Lower lobe of right lung (tissue), 2 donors: Measurements from ENCODE around the gene UCP2. TPM values are rescaled to one million over a fixed set of nuclear protein-coding genes. Genes with fewer than 3 reads are reported as not detected.

Source experiments
- ATAC-seq, 2 donors: fragments of 200-7000 bp; cut with Tn5 transposase; one replicate each; pipeline ENCODE4 v1.9.1; 2020 to 2022; ENCODE audit warnings: mild to moderate bottlenecking in 2 of 2, moderate library complexity in 2 of 2
- DNase-seq: peaks from one replicate; pipeline ENCODE4 v3.0.0-alpha.2; 2020
- H3K27ac ChIP-seq: fragments of 200-600 bp; one replicate; pipeline ENCODE4 v1.8.0; 2022
- H3K27me3 ChIP-seq: fragments of 200-600 bp; one replicate; pipeline ENCODE4 v1.8.0; 2022; ENCODE audit warnings: low read depth
- H3K36me3 ChIP-seq: fragments of 200-600 bp; one replicate; pipeline ENCODE4 v1.8.0; 2022; ENCODE audit warnings: mild to moderate bottlenecking
- H3K4me1 ChIP-seq: fragments of 200-600 bp; one replicate; pipeline ENCODE4 v1.8.0; 2022
- H3K4me3 ChIP-seq: fragments of 200-600 bp; one replicate; pipeline ENCODE4 v1.8.0; 2022; ENCODE audit warnings: mild to moderate bottlenecking
- H3K9me3 ChIP-seq: fragments of 200-600 bp; one replicate; pipeline ENCODE4 v1.8.0; 2022
- CTCF ChIP-seq: fragments of 200-600 bp; IDR thresholded peaks from one replicate; pipeline ENCODE4 v1.8.0; 2022; ENCODE audit warnings: antibody characterized with exemption, mild to moderate bottlenecking
- intact Hi-C: fragments of 100-400 bp; cut with DNase I; formaldehyde crosslinking; loops from one replicate; pipeline ENCODE4 v1.11.0; 2022
- total RNA-seq: library from RNA; stranded (reverse); fragmentation: NEBNext Ultra II Directional; extraction: Animal tissue kit (Norgen Biotek cat#: 25700); gene quantifications from one replicate; pipeline ENCODE4 v1.2.1, GENCODE V29; 2021
- donor health status: DM: no; HTN: yes; CAD: no; lungs with severe emphysema.

The UCP2 gene
- total RNA-seq, 1 donor from 2014 or later: 83.5 TPM

DNA sequence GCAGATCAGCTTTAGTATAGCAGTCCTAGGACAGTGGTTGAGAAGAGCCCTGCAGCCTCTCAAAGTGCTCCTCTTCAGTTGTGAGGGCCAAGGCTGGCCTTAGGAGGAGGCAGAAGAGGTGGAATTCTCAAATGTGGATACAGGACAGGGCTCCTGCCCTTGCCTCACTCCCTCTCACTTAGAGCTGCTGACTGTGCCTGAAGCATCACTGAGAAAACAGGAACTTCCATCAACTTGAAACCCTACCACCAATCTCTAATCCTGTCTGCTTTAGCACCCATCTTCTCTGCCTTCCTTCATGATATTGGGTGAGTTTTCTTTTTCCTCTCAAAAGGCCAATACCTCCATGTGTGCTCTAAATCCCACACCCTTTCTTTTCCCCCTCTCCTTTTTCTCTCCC is 40.6 kb upstream of the UCP2 start:
- peaks cover 51% of the 10 kb centered on the region for H3K4me1 ChIP-seq

GRCh38 chr11:74022546-74022945 is 39.9 kb upstream of the UCP2 start:
- Histone ChIP-seq H3K9me3 (no peaks in the 10 kb centered on the region), H3K36me3 (no peaks in the 10 kb centered on the region), H3K4me1 (peaks cover 58% of the 10 kb centered on the region), H3K4me3 (no peak overlapping the region), H3K27ac (peak overlapping the region; percentile 18), H3K27me3 (no peaks in the 10 kb centered on the region)
- TF ChIP-seq CTCF: no peak
- ATAC-seq (no peak), DNase-seq (no peak)
- intact Hi-C loops: no loop called here

More for the DNA sequence above, 40.6 kb upstream of the UCP2 start:
- Histone ChIP-seq H3K4me3 (no peak overlapping the region), H3K27ac (no peak overlapping the region), H3K27me3 (no peaks in the 10 kb centered on the region), H3K9me3 (no peaks in the 10 kb centered on the region), H3K36me3 (peaks cover 4% of the 10 kb centered on the region)
- no peak for DNase-seq
- intact Hi-C loops: no loop called here
- ATAC-seq: no peak
- TF ChIP-seq CTCF: no peak

- no peak for TF ChIP-seq CTCF
- H3K27ac ChIP-seq: peak overlapping the region; percentile 18
- no peaks in the 10 kb centered on the region for H3K9me3 ChIP-seq
- H3K27me3 ChIP-seq: no peaks in the 10 kb centered on the region
- H3K36me3 ChIP-seq: no peaks in the 10 kb centered on the region
- H3K4me3 ChIP-seq: no peak overlapping the region
- intact Hi-C loops: no loop called here
- DNase-seq: no peak
- peaks cover 64% of the 10 kb centered on the region for H3K4me1 ChIP-seq
- ATAC-seq: no peak
Measured at GRCh38 chr11:74021998-74022397, 39.4 kb upstream of the UCP2 start.

- no peak for TF ChIP-seq CTCF
- intact Hi-C loops: no loop called here
- H3K4me3 ChIP-seq: no peak overlapping the region
- DNase-seq: no peak
- peak overlapping the region; percentile 87 for H3K27ac ChIP-seq
- H3K9me3 ChIP-seq: no peaks in the 10 kb centered on the region
- peak in 1 of 2 donors; percentile 1 for ATAC-seq
- peaks cover 60% of the 10 kb centered on the region for H3K4me1 ChIP-seq
- peaks cover 6% of the 10 kb centered on the region for H3K36me3 ChIP-seq
- no peaks in the 10 kb centered on the region for H3K27me3 ChIP-seq
Measured at GRCh38 chr11:74020539-74020938, 37.9 kb upstream of the UCP2 start.

GRCh38 chr11:74019860-74020259 is 37.2 kb upstream of the UCP2 start:
- no peak for TF ChIP-seq CTCF
- H3K36me3 ChIP-seq: peaks cover 6% of the 10 kb centered on the region
- H3K27ac ChIP-seq: peak overlapping the region; percentile 87
- no peaks in the 10 kb centered on the region for H3K27me3 ChIP-seq
- H3K9me3 ChIP-seq: no peaks in the 10 kb centered on the region
- ATAC-seq: no peak
- DNase-seq: no peak
- intact Hi-C loops: no loop called here
- H3K4me1 ChIP-seq: peaks cover 54% of the 10 kb centered on the region
- H3K4me3 ChIP-seq: no peak overlapping the region
